SK-N-SH treated with all-trans-retinoic acid at 6 μM for 48 hours (cell line): Measurements from ENCODE around the gene LSMEM2.

Experiments
- BACH2 ChIP-seq: fragments of 250-450 bp; sonication (Bioruptor Pico); IDR thresholded peaks from 2 replicates; pipeline ENCODE4 v1.9.0; 2021; ENCODE audit warnings: mild to moderate bottlenecking, borderline replicate concordance
- RARB ChIP-seq: fragments of 250-450 bp; sonication (Bioruptor Pico); IDR thresholded peaks from 2 replicates; pipeline ENCODE4 v1.8.0; 2021; ENCODE audit warnings: mild to moderate bottlenecking, moderate library complexity
- ZFP3 ChIP-seq: fragments of 250-450 bp; sonication (Bioruptor Pico); IDR thresholded peaks from 2 replicates; pipeline ENCODE4 v1.5.0; 2020; ENCODE audit warnings: mild to moderate bottlenecking, moderate library complexity

DNA sequence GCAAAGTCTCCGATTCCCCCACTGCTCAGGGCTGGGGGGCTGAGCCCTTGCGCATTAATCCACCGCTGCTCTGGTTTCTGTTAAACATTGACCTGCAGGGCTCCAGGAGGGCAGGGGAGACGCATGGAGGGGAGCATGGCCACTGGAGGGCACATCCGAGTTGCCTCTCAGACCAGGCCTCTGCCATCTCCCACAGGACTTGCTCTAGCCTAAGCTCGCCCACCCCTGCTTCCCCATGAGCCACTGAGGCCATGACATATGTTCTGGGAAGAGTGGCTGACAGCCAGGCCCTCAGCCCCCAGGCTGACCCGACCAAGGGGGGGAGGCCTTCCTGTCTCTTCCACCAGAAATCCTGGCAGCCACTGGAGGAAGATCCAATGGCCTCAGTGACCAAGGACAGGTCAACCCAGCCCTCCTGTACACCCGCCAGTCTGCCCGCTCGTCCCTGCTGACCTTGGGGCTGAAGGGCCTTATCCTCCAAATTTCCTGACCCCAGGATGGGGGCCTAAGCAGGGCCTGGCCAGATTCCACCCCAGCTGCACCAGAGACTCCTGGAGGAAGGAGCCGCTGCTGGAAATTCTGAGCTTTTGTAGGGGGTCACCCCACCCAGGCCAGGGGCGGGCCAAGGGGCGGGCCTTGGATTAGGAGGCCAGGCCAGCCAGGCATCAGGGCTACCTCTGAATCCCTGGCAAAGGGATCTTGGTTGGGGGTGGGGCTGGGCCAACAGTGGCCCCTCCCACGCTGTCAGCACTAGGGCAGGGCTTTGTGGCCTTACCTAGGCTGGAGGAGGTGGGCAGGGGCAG, 24.3 kb downstream of the LSMEM2 start, which contains the start of gene HYAL1:
- TF ChIP-seq BACH2 (CRISPR knock-in tag) (no peak), RARB (CRISPR knock-in tag) (no peak), ZFP3 (CRISPR knock-in tag) (no peak)
